ENCODE measurements around the gene CRACR2B. TPM values are rescaled to one million over a fixed set of nuclear protein-coding genes. Genes with fewer than 3 reads are reported as not detected.

CRACR2B gene
- total RNA-seq, 1 donor from 2014 or later: 2.6 TPM

GRCh38 chr11:790721-791564, 36.8 kb upstream of the CRACR2B start:
- Histone ChIP-seq H3K9ac (ENCODE audit: low read length) (no peak overlapping the region), H3K4me3 (ENCODE audit: insufficient read depth, low read depth, low read length) (no peak overlapping the region), H3K4me2 (ENCODE audit: low read length) (no peak overlapping the region), H3K36me3 (ENCODE audit: insufficient read depth, low read length) (no peaks in the 10 kb centered on the region), H3K79me2 (ENCODE audit: insufficient read depth, low read length) (peaks cover 3% of the 10 kb centered on the region), H3K27ac (ENCODE audit: low read depth, low read length) (no peak overlapping the region), H4K20me1 (ENCODE audit: insufficient read depth, low read length) (peaks cover 38% of the 10 kb centered on the region), H2AFZ (ENCODE audit: low read depth, low read length) (no peak overlapping the region), H3K4me1 (ENCODE audit: insufficient read depth, low read length) (peaks cover 3% of the 10 kb centered on the region), H3K9me3 (ENCODE audit: insufficient read depth, low read depth, low read length) (no peaks in the 10 kb centered on the region), H3K27me3 (ENCODE audit: insufficient read depth, low read length) (no peaks in the 10 kb centered on the region)
- no peaks in the 10 kb centered on the region for H3K9me3 Mint-ChIP-seq (ENCODE audit: unreplicated experiment)
- TF ChIP-seq CTCF (IDR thresholded peaks at IDR 0.05; ENCODE audit: insufficient read depth, low read depth, low read length) (no peak), EZH2 (IDR thresholded peaks at IDR 0.05; ENCODE audit: insufficient read depth, low read length) (no peak)
- DNase-seq (ENCODE audit: low read depth) (no peak), FAIRE-seq (no peak)
- H3K4me3 Mint-ChIP-seq (ENCODE audit: unreplicated experiment): no peak overlapping the region
- H3K27me3 Mint-ChIP-seq (ENCODE audit: low read depth, unreplicated experiment): no peaks in the 10 kb centered on the region
- H3K36me3 Mint-ChIP-seq (ENCODE audit: low read depth, unreplicated experiment): peaks cover 2% of the 10 kb centered on the region
- no peaks in the 10 kb centered on the region for H3K4me1 Mint-ChIP-seq (ENCODE audit: low read depth, unreplicated experiment)
- H3K27ac Mint-ChIP-seq (ENCODE audit: unreplicated experiment): no peak overlapping the region

GRCh38 chr11:791658-792534, 35.8 kb upstream of the CRACR2B start:
- Mint-ChIP-seq H3K9me3 (ENCODE audit: unreplicated experiment) (no peaks in the 10 kb centered on the region), H3K4me3 (ENCODE audit: unreplicated experiment) (no peak overlapping the region), H3K4me1 (ENCODE audit: low read depth, unreplicated experiment) (no peaks in the 10 kb centered on the region), H3K27ac (ENCODE audit: unreplicated experiment) (no peak overlapping the region), H3K36me3 (ENCODE audit: low read depth, unreplicated experiment) (peaks cover 2% of the 10 kb centered on the region), H3K27me3 (ENCODE audit: low read depth, unreplicated experiment) (no peaks in the 10 kb centered on the region)
- no peak overlapping the region for H2AFZ ChIP-seq (ENCODE audit: low read depth, low read length)
- no peaks in the 10 kb centered on the region for H3K36me3 ChIP-seq (ENCODE audit: insufficient read depth, low read length)
- H3K9me3 ChIP-seq (ENCODE audit: insufficient read depth, low read depth, low read length): no peaks in the 10 kb centered on the region
- H3K4me2 ChIP-seq (ENCODE audit: low read length): no peak overlapping the region
- no peak for FAIRE-seq
- H3K27me3 ChIP-seq (ENCODE audit: insufficient read depth, low read length): no peaks in the 10 kb centered on the region
- no peak for DNase-seq (ENCODE audit: low read depth)
- no peak for TF ChIP-seq EZH2 (IDR thresholded peaks at IDR 0.05; ENCODE audit: insufficient read depth, low read length)
- TF ChIP-seq CTCF (IDR thresholded peaks at IDR 0.05; ENCODE audit: insufficient read depth, low read depth, low read length): no peak
- no peak overlapping the region for H3K27ac ChIP-seq (ENCODE audit: low read depth, low read length)
- peaks cover 4% of the 10 kb centered on the region for H3K79me2 ChIP-seq (ENCODE audit: insufficient read depth, low read length)
- no peak overlapping the region for H3K4me3 ChIP-seq (ENCODE audit: insufficient read depth, low read depth, low read length)
- no peak overlapping the region for H3K9ac ChIP-seq (ENCODE audit: low read length)
- peaks cover 11% of the 10 kb centered on the region for H3K4me1 ChIP-seq (ENCODE audit: insufficient read depth, low read length)
- peaks cover 44% of the 10 kb centered on the region for H4K20me1 ChIP-seq (ENCODE audit: insufficient read depth, low read length)
